Testis (tissue), 2 donors: Measurements from ENCODE around the gene CA11.

Experiments used
- POLR2A ChIP-seq: fragments of 450-650 bp; IDR thresholded peaks from one replicate; pipeline ENCODE4 v1.6.1; 2017; ENCODE audit warnings: antibody characterized with exemption, mild to moderate bottlenecking, moderate library complexity
- TF ChIP-seq, protein P1 (sequence below), 3 experiments: fragments of 450-650 bp in 2 of 3; fragments of 200-600 bp in 1 of 3; sonication (generic) in 1 of 3; IDR thresholded peaks; one replicate each; pipeline ENCODE4 v1.5.1; 2016 to 2019; ENCODE audit warnings: antibody characterized with exemption in 3 of 3, mild to moderate bottlenecking in 2 of 3, moderate library complexity in 1 of 3

DNA sequence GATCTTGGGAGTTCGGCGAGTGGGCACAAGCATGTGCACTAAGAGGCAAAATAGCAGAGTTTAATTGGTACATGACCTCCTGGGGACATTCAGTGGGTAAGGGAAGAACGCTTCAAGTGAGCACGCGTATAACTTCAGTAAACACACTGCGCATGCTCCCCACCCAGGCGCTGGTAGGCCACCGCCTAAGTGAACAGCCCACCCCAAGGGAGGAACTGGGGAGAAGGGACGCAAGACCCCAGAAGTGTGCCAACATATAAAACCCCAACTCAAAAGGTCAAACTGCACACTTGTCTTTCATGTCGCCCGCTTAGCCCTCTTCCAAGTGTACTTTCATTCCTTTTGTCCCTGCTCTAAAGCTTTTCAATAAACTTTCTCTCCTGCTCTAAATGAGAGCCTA, 37.4 kb upstream of the CA11 start:
- TF ChIP-seq, protein P1, sequence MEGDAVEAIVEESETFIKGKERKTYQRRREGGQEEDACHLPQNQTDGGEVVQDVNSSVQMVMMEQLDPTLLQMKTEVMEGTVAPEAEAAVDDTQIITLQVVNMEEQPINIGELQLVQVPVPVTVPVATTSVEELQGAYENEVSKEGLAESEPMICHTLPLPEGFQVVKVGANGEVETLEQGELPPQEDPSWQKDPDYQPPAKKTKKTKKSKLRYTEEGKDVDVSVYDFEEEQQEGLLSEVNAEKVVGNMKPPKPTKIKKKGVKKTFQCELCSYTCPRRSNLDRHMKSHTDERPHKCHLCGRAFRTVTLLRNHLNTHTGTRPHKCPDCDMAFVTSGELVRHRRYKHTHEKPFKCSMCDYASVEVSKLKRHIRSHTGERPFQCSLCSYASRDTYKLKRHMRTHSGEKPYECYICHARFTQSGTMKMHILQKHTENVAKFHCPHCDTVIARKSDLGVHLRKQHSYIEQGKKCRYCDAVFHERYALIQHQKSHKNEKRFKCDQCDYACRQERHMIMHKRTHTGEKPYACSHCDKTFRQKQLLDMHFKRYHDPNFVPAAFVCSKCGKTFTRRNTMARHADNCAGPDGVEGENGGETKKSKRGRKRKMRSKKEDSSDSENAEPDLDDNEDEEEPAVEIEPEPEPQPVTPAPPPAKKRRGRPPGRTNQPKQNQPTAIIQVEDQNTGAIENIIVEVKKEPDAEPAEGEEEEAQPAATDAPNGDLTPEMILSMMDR (IDR thresholded peaks at IDR 0.05): no peak
- TF ChIP-seq POLR2A: no peak
